ENCODE results near the gene TUBA4A.
A peak's percentile ranks its signal among the peaks of the same experiment; 100 is the strongest.
"Not testable (repeated sequence)": the region's sequence is repeated elsewhere in the genome, so short reads cannot be mapped to it uniquely, and the experiment has no call there.

The TUBA4A gene

DNA sequence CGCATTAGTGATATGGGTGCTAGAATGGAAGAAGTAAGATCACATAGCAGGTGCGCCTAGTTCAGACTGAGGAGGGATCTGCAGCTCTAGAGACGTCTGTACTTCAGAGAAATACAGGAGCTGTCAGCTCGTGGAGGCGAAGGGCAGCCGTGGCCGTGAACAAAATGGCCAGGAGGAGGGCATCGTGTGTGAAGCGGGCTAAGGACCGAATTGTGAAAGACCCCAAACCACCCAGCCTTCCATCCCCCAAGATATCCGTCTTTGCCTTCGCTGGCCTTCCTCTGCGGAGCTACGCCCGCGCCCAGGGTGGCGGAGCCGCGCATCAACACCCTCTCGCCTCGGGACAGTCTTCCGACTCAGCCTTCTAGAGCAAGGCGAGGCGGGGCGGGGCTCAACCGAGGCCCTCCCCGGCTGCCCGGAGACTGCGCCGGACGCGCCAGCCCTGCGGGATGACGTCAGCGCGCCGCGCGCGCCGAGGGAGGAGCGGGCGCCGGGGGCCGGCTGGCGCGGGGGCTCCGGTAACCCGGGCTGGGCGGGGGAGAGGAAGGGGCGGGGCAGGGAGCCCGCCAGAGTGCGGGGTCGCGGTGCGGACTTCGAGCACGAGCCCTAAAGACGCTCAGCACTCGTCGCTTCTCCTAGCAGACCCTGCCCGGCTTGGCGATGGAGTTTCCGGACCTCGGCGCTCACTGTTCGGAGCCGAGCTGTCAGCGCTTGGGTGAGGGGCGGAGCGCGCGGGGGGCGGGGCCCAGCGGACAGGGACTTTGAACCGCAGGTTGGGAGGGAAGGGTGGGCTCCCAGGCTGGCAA is 47.2 kb downstream of the TUBA4A start, which contains the start of gene ZFAND2B:
TSS of gene ZFAND2B (plus strand) at position 455 of the 806 bp plus-strand sequence. CDS start at position 661, 206 bp downstream.
- Histone ChIP-seq H3K4me1 (ENCODE audit: control insufficient read depth in 1 of 2, insufficient read depth in 2 of 2, low read length in 2 of 2) (peaks cover 19 to 26% of the 10 kb centered on the region in 2 donors), H3K27me3 (ENCODE audit: control insufficient read depth in 1 of 2, insufficient read depth in 2 of 2, low read length in 2 of 2) (no peaks in the 10 kb centered on the region), H3K9me3 (ENCODE audit: control insufficient read depth in 1 of 2, low read length in 2 of 2) (no peaks in the 10 kb centered on the region), H3K27ac (ENCODE audit: low read depth, low read length) (peak within 1 kb of the TSS; percentile 94), H3K4me3 (ENCODE audit: low read depth in 1 of 2, low read length in 2 of 2) (peak within 1 kb of the TSS; percentile 75 to 85), H3K36me3 (ENCODE audit: control insufficient read depth in 1 of 2, insufficient read depth in 2 of 2, low read length in 2 of 2) (peaks cover 0 to 25% of the 10 kb centered on the region in 2 donors), H3K9ac (ENCODE audit: low read depth in 1 of 2, low read length in 2 of 2) (peak within 1 kb of the TSS; percentile 61 to 93)

DNA sequence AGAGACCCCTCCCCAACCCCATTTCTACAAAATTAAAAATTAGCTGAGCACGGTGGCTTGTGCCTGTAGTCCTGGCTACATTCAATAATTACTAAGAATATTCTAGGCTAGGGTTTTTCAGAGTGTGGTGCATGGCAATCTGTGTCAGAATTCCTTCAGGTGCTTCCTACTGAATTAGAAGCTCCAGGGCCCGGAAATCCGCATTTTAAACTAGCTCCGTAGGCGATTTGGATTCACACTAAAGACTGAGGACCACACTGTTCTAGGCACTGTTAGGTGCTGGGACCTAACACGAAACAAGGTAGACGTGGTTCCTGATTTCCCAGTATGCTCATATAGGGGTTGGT is 47.8 kb downstream of the TUBA4A start:
- peak overlapping the region; percentile 75 to 85 for H3K4me3 ChIP-seq (ENCODE audit: low read depth in 1 of 2, low read length in 2 of 2)
- no peaks in the 10 kb centered on the region for H3K27me3 ChIP-seq (ENCODE audit: control insufficient read depth in 1 of 2, insufficient read depth in 2 of 2, low read length in 2 of 2)
- H3K36me3 ChIP-seq (ENCODE audit: control insufficient read depth in 1 of 2, insufficient read depth in 2 of 2, low read length in 2 of 2), result peaks cover 0 to 25% of the 10 kb centered on the region in 2 donors
- peak overlapping the region; percentile 94 for H3K27ac ChIP-seq (ENCODE audit: low read depth, low read length)
- H3K4me1 ChIP-seq (ENCODE audit: control insufficient read depth in 1 of 2, insufficient read depth in 2 of 2, low read length in 2 of 2), result peaks cover 19 to 26% of the 10 kb centered on the region in 2 donors
- H3K9ac ChIP-seq (ENCODE audit: low read depth in 1 of 2, low read length in 2 of 2), result peak overlapping the region; percentile 61 to 93
- H3K9me3 ChIP-seq (ENCODE audit: control insufficient read depth in 1 of 2, low read length in 2 of 2), result no peaks in the 10 kb centered on the region

DNA sequence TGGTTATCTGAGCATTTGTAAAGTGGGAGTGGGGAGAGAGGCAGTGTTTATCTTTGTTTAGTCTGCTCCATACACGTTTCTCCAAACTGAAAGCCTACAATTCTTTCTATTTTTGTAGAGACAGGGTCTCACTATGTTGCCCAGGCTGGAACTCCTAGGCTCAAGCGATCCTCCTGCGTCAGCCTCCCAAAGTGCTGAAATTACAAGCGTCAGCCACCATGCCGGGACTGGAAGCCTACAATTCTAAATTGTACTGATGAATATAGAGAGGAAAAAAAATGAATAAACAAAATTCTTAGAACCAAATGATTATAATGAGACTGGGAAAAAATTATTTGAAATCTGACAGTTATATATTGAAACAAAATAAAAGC is 48.6 kb downstream of the TUBA4A start:
- H3K27me3 ChIP-seq (ENCODE audit: control insufficient read depth in 1 of 2, insufficient read depth in 2 of 2, low read length in 2 of 2), result no peaks in the 10 kb centered on the region
- peaks cover 0 to 19% of the 10 kb centered on the region in 2 donors for H3K36me3 ChIP-seq (ENCODE audit: control insufficient read depth in 1 of 2, insufficient read depth in 2 of 2, low read length in 2 of 2)
- H3K27ac ChIP-seq (ENCODE audit: low read depth, low read length), result no peak overlapping the region
- H3K9ac ChIP-seq (ENCODE audit: low read depth in 1 of 2, low read length in 2 of 2), result no peak overlapping the region
- no peaks in the 10 kb centered on the region for H3K9me3 ChIP-seq (ENCODE audit: control insufficient read depth in 1 of 2, low read length in 2 of 2)
- H3K4me1 ChIP-seq (ENCODE audit: control insufficient read depth in 1 of 2, insufficient read depth in 2 of 2, low read length in 2 of 2), result peaks cover 19 to 26% of the 10 kb centered on the region in 2 donors
- no peak overlapping the region for H3K4me3 ChIP-seq (ENCODE audit: low read depth in 1 of 2, low read length in 2 of 2)

DNA sequence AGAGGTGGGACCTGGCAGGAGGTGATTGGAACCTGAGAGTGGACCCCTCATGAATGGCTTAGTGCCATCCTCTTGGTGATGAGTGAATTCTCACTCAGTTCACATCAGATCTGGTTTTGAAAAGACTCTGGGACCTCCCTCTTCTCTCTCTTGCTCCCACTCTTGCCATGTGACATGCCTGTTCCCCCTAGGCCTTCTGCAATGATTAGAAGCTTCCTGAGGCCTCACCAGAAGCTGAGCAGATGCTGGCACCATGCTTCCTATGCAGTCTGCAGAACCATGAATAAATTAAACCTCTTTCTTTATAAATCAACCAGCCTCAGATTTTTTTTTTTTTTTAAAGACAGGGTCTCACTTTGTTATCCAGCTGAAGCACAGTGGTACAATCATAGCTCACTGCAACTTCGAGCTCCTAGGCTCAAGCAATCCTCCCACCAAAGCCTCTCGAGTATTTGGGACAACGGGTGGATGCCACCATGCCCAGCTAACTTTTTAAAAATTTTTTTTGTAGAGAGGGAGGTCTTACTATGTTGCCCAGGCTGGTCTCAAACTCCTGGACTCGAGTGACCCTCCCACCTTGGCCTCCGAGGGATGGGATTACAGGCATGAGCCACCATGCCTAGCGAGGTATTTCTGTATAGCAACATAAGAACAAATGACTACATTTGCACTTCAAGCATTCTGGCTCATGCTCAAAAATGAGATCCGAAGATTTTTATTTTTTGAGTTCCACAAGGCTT is 49.1 kb downstream of the TUBA4A start:
- H3K4me1 ChIP-seq (ENCODE audit: control insufficient read depth in 1 of 2, insufficient read depth in 2 of 2, low read length in 2 of 2), result peaks cover 19 to 26% of the 10 kb centered on the region in 2 donors
- peaks cover 0 to 16% of the 10 kb centered on the region in 2 donors for H3K36me3 ChIP-seq (ENCODE audit: control insufficient read depth in 1 of 2, insufficient read depth in 2 of 2, low read length in 2 of 2)
- H3K27me3 ChIP-seq (ENCODE audit: control insufficient read depth in 1 of 2, insufficient read depth in 2 of 2, low read length in 2 of 2), result no peaks in the 10 kb centered on the region
- H3K9ac ChIP-seq (ENCODE audit: low read depth in 1 of 2, low read length in 2 of 2), result no peak overlapping the region
- H3K27ac ChIP-seq (ENCODE audit: low read depth, low read length), result no peak overlapping the region
- no peaks in the 10 kb centered on the region for H3K9me3 ChIP-seq (ENCODE audit: control insufficient read depth in 1 of 2, low read length in 2 of 2)
- H3K4me3 ChIP-seq (ENCODE audit: low read depth in 1 of 2, low read length in 2 of 2), result no peak overlapping the region

DNA sequence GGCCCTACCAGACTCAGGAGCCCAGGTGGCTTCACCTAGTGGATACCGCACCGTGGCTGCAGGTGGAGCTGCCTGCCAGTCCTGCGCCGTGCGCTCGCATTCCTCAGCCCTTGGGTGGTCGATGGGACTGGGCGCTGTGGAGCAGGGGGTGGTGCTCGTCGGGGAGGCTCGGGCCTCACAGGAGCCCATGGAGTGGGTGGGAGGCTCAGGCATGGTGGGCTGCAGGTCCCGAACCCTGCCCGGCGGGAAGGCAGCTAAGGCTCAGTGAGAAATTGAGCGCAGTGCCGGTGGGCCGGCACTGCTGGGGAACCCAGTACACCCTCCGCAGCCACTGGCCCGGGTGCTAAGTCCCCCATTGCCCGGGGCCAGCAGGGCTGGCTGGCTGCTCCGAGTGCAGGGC is 52.4 kb downstream of the TUBA4A start:
- not testable (repeated sequence) for H3K4me3 ChIP-seq (ENCODE audit: low read depth in 1 of 2, low read length in 2 of 2); H3K9ac ChIP-seq (ENCODE audit: low read depth in 1 of 2, low read length in 2 of 2); H3K9me3 ChIP-seq (ENCODE audit: control insufficient read depth in 1 of 2, low read length in 2 of 2); H3K4me1 ChIP-seq (ENCODE audit: control insufficient read depth in 1 of 2, insufficient read depth in 2 of 2, low read length in 2 of 2); H3K27me3 ChIP-seq (ENCODE audit: control insufficient read depth in 1 of 2, insufficient read depth in 2 of 2, low read length in 2 of 2); H3K27ac ChIP-seq (ENCODE audit: low read depth, low read length); H3K36me3 ChIP-seq (ENCODE audit: control insufficient read depth in 1 of 2, insufficient read depth in 2 of 2, low read length in 2 of 2)

DNA sequence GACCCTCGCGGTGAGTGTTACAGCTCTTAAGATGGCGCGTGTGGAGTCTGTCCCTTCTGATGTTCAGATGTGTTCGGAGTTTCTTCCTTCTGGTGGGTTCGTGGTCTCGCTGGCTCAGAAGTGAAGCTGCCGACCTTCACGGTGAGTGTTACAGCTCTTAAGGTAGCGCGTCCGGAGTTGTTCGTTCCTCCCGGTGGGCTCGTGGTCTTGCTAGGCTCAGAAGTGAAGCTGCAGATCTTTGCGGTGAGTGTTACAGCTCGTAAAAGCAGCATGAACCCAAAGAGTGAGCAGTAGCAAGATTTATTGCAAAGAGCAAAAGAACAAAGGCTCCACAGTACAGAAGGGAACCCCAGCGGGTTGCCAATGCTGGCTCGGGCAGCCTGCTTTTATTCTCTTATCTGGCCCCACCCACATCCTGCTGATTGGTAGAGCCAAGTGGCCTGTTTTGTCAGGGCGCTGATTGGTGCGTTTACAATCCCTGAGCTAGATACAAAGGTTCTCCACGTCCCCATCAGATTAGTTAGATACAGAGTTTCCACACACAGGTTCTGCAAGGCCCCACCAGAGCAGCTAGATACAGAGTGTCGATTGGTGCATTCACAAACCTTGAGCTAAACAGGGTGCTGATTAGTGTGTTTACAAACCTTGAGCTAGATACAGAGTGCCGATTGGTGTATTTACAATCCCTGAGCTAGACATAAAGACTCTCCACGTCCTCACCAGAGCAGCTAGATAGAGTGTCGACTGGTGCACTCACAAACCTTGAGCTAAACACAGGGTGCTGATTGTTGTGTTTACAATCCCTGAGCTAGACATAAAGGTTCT is 53.0 kb downstream of the TUBA4A start:
- H3K36me3 ChIP-seq (ENCODE audit: control insufficient read depth in 1 of 2, insufficient read depth in 2 of 2, low read length in 2 of 2); H3K27ac ChIP-seq (ENCODE audit: low read depth, low read length); H3K4me1 ChIP-seq (ENCODE audit: control insufficient read depth in 1 of 2, insufficient read depth in 2 of 2, low read length in 2 of 2): not testable (repeated sequence)

More for the DNA sequence above, 53.0 kb downstream of the TUBA4A start:
- H3K9me3 ChIP-seq (ENCODE audit: control insufficient read depth in 1 of 2, low read length in 2 of 2); H3K4me3 ChIP-seq (ENCODE audit: low read depth in 1 of 2, low read length in 2 of 2); H3K27me3 ChIP-seq (ENCODE audit: control insufficient read depth in 1 of 2, insufficient read depth in 2 of 2, low read length in 2 of 2); H3K9ac ChIP-seq (ENCODE audit: low read depth in 1 of 2, low read length in 2 of 2): not testable (repeated sequence)
